ENCODE results near the gene MTX3.

The MTX3 gene

DNA sequence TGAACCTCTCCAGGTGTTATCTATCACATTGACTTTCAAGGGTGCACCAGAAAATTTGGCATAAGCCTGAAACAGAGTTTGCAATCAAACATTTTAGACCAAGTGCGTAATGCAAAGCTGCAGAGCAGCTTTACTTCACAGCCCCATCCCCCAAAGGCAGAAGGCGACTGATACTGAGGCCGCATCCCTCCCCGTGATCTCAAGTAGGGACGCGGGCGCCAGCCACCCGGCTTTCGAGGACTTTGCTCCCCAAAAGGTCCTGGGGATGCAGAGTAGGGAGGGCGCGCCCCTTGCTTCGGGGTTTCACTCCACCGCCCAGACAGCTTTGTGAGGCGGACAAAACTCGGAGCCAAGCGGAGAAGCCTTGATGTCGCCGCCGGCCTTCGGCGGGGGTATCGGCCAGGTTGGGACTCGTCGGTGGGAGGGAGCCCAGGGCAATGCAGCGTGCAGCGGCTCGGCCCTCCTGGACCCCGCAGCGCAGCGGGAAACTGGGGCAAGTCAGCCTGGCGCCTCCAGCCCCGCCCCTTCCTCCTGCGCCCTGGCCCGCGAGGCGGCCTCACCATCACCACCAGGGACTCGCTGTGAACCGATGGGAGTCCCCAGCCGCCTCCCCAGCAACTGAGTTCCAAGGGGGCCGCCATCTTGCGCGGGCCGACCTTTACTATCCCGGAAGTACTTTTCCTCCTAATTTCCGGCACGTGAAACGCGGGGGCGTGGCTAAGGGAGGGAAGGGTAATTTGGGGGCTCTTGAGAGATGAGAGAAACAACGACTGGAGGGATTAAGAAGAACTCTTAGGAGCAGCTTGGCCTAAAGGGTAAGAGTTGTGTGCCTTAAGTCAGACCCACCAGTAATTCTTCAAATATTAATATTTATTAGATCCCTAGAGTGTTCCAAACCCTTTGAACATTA lies at the start of gene MTX3:
TSS of gene MTX3 (minus strand) at position 665 of the 910 bp plus-strand sequence. CDS start at position 641, 24 bp downstream.
- intact Hi-C loops (cut with DNase I) = loop anchor here (5.0 kb wide), 1 partner anchor 379 kb away; the partner anchor contains the start of gene TENT2
- DNase-seq = peak; percentile 80 to 97 (median 88)

- no peak for DNase-seq
- intact Hi-C loops (cut with DNase I) = no loop called here
Observed at GRCh38 chr5:80039650-80040049, 48.6 kb upstream of the MTX3 start.

DNA sequence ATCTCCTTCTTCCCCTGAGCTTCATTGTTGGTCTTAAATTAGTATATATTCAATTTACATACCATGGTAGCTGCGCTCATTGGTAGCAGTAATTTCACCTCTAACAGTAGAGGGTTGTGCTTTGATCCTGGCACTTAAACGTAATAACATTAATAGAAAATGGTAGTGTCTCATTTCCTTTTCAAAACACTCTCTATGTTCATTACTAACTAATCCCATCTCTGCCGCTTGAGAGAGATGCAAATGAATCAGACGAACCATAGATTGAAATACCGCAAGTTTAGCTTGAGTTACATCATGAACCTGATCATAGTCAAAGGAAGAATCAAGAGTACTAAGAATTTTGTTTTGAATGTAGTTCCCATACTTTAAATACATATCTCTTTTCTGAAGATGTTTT lies 46.3 kb upstream of the MTX3 start:
- intact Hi-C loops (cut with DNase I) = no loop called here
- DNase-seq = no peak

DNA sequence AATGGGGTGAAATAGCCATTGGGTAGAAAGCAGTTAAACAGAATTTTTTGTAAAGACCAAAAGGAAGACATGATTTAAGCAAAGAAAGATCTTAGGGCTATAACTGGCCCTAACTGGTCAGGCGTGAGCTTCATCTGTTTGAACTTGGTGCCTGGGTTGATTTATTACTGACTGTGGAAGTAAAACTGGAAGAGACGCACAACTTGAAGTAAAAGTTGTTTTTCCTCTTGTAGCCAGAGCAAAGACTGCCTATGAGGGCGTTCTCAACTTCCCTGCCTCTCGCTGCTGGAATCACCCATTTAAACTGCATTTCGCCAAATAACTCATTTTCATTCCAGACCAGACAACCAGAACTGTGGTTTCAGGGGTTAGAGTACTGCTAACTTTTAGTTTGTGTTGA lies 45.6 kb upstream of the MTX3 start:
- intact Hi-C loops (cut with DNase I) = no loop called here
- no peak for DNase-seq

GRCh38 chr5:80035839-80036238 lies 44.8 kb upstream of the MTX3 start:
- no peak for DNase-seq
- intact Hi-C loops (cut with DNase I) = no loop called here

DNA sequence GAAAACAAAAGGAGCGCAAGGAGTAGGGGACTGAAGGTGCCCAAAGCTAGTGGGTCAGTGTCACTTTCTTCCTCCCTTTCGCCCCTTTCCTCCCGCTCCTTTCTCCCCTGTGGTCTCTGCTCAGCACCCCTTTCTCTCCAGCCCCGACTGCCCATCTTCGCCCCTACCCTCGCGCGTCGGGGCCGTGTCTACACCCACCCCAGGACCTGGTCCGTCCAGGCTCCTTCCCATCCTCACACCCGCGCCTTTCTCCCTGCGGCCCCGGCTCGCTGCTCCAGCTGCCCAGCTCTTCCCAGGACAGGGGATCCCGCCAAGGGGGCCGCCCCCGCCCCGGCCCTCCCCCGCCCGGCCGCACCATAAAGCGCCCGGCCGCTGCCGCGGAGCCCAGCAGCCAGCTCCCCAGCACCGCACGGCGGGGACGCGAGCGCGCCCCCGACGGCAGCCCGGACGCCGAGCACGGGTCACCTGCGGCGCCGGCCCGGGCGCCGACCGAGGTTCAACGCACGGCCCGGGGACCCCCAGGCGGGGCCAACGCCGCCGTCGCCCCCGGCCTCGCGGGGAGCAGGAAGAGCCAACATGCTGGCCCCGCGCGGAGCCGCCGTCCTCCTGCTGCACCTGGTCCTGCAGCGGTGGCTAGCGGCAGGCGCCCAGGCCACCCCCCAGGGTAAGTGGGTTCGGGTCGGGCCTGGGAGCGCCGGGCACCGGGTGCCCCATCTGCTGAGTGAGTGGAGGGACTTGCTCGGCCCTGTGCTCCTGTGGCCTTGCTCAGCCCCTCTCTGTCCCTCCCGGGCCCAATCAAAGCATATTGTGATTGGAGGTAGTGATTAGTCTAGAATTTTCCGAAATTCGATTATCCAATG lies 44.1 kb upstream of the MTX3 start, which contains the start of gene THBS4:
TSS of gene THBS4 (plus strand) at position 387 of the 860 bp plus-strand sequence. CDS start at position 577, 190 bp downstream.
- peak in 2 of 10 donors; percentile 17 to 84 for DNase-seq
- intact Hi-C loops (cut with DNase I) = no loop called here

DNA sequence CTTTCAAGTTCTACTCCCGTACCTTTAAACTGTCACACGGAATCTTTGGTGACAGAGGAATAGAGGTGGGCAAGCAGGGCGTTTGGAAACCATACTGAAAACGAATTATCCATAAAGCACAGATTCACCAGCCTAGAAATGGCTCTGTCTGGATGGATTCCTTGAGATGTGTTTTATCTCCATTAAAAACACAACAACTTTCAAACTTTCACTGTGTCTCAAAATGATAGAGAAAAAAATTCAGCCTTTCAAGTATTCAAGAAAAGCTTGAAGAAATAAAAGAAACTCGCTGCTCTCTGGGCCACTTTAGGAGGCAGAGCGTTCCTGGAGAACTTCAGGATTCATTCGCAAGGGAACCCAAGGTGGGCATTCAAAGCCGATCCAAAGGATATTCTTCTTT lies 43.5 kb upstream of the MTX3 start:
- intact Hi-C loops (cut with DNase I) = no loop called here

DNA sequence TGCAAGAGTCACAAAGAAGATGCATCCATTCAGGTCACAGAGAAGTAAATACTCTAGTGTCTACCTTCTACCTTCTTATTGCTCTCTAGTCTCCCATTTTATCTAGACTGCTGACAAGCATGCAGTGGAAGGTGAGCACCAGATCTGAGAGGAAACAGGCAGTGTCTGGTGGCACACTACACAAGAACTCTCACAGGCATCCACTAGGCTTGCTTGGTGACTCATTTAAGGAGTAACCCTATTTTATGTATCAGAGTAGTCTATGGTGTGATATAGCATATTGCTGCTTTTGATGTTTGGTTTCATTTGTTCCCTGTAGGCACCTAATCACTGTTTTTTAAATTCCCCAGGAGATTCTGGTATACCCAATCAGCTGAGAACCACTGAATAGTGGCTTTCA lies 42.5 kb upstream of the MTX3 start:
- no peak for DNase-seq
- intact Hi-C loops (cut with DNase I) = no loop called here

More for the DNA sequence above, 43.5 kb upstream of the MTX3 start:
- no peak for DNase-seq

DNA sequence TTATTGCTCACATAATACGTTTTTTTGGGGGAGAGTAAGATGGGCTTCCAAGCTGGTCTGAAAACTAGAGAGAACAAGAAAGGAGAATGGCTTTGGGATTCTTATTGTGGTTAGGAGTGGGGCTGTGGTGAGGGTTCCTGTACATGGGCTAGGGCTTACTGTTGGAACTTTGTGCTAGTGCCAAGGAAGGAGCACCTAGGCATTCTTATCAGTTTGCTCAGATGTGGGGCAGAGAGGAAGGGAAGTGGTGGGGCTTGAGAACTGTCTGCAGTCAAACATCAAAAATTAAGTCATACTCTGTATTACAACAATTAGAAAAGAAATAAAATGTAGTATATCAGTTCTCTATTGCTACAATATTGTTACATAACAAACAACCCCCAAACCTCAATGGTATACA lies 40.0 kb upstream of the MTX3 start:
- intact Hi-C loops (cut with DNase I) = no loop called here
- DNase-seq = no peak

DNA sequence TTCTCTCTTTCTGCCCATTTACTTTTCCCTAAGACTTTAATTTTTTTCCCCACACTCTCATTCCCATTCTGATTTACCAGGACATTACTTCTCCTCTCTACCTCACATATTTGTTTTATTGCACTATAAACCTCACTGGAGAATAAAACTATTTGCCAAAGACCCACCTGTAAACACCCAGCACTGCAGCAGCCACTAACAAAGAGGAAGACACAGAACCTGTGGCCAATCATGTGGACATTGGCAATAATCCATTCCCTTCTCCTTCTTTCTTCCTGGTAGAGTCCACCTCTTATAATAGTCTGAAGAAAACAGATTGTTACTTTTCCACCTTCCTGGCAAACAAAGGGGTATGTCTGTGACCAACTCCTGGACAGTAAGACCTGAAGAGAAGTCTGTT lies 35.8 kb upstream of the MTX3 start:
- intact Hi-C loops (cut with DNase I) = no loop called here
- no peak for DNase-seq

- intact Hi-C loops (cut with DNase I) = no loop called here
- DNase-seq = no peak
Observed at GRCh38 chr5:80025069-80025468, 34.0 kb upstream of the MTX3 start.

GRCh38 chr5:80010754-80011392 lies 19.8 kb upstream of the MTX3 start:
- no peak for DNase-seq
- intact Hi-C loops (cut with DNase I) = no loop called here

DNA sequence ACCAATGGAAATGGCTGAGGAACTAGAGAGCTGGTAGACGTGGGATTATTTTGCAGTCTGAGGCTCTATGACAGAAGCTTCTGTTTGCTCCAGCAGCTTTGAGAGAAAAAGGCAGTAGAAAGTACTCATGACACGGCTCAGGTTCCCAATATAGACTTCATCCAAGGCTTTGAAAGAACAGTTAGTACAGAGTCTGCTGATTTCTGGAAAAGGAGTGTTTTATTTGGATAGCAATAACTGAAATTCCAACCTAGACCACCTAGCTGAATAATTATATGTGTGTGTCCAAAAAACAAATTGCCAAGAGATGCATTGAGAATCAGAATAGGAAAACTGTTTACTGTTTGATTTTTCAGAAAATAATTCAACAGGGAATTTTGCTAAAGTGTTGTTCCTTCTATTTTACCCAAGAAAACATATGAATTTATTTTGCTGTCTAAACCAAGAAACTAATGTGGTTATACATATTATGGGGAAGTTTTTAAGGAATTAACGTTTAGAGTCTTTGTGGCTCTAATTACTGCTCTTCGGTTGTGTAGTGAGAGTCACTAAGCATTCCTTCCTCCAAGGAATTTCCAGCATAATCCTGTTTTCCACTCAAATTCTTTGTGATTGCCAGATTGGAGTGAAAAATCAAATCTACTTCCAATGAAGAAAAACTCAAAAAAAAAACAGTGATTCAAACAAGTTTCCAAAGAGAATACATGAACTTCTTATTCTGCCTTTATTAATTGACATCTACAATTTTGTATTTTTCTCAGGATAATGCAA lies 18.1 kb upstream of the MTX3 start:
- DNase-seq = no peak
- intact Hi-C loops (cut with DNase I) = no loop called here

GRCh38 chr5:80002677-80003076 lies 11.6 kb upstream of the MTX3 start:
- DNase-seq = no peak
- intact Hi-C loops (cut with DNase I) = no loop called here

- intact Hi-C loops (cut with DNase I) = no loop called here
- DNase-seq = no peak
Observed at GRCh38 chr5:79999722-80000121, 8.7 kb upstream of the MTX3 start.

- DNase-seq = no peak
- intact Hi-C loops (cut with DNase I) = loop anchor here (5.0 kb wide), 1 partner anchor 381 kb away; the partner anchor contains the start of gene TENT2
Observed at GRCh38 chr5:79992891-79993657, 2.0 kb upstream of the MTX3 start.

GRCh38 chr5:79990205-79990597 lies 861 bp downstream of the MTX3 start:
- no peak for DNase-seq
- intact Hi-C loops (cut with DNase I) = loop anchor here (5.0 kb wide), 1 partner anchor 378 kb away; the partner anchor contains the start of gene TENT2

- intact Hi-C loops (cut with DNase I) = no loop called here
- no peak for DNase-seq
Observed at GRCh38 chr5:79986260-79986659, 4.8 kb downstream of the MTX3 start.

- intact Hi-C loops (cut with DNase I) = no loop called here
- DNase-seq = no peak
Observed at GRCh38 chr5:79985288-79985687, 5.8 kb downstream of the MTX3 start.

Data from posterior cingulate gyrus (tissue), 11 donors.